HepG2 (cell line): ENCODE results near the gene CFI. TPM values are rescaled to one million over a fixed set of nuclear protein-coding genes. Genes with fewer than 3 reads are reported as not detected.

Source experiments
- CAMTA2 ChIP-seq: sonication (generic); formaldehyde crosslinking; IDR thresholded peaks from 2 replicates; pipeline ENCODE4 v1.4.0; 2020; ENCODE audit warnings: mild to moderate bottlenecking, missing genetic modification reagents, borderline replicate concordance
- MZF1 ChIP-seq: sonication (generic); formaldehyde crosslinking; IDR thresholded peaks from 2 replicates; pipeline ENCODE4 v1.8.1; 2023; ENCODE audit warnings: mild to moderate bottlenecking, missing genetic modification reagents, borderline replicate concordance
- NFE2L1 ChIP-seq: sonication (generic); formaldehyde crosslinking; IDR thresholded peaks from 2 replicates; pipeline ENCODE4 v1.4.0; 2020; ENCODE audit warnings: missing genetic modification reagents, mild to moderate bottlenecking, borderline replicate concordance
- SOX13 ChIP-seq, 3 experiments: fragments of 450-650 bp in 1 of 3; sonication (generic) in 1 of 3; formaldehyde crosslinking in 1 of 3; IDR thresholded peaks in 2 of 3; conservative IDR thresholded peaks in 1 of 3; 2 replicates each; pipeline versions ENCODE4 v1.5.0 to v1.6.1; 2016 to 2020; ENCODE audit warnings: antibody characterized with exemption in 1 of 3, mild to moderate bottlenecking in 1 of 3, missing compliant biosample characterization in 1 of 3, missing genetic modification reagents in 1 of 3, moderate library complexity in 1 of 3
- ZNF776 ChIP-seq: sonication (generic); formaldehyde crosslinking; IDR thresholded peaks from 2 replicates; pipeline ENCODE4 v1.4.0; 2020; ENCODE audit warnings: mild to moderate bottlenecking, missing genetic modification reagents
- polyA plus RNA-seq, 8 experiments: library from polyadenylated mRNA; depleted of rRNA in 3 of 8; stranded (reverse) in 7 of 8; unstranded in 1 of 8; fragments of >200 nt; fragmentation: Illumina TruSeq in 4 of 8; extraction: Trizol in 4 of 8; gene quantifications; 2 replicates each; pipeline versions ENCODE4 v1.2.1 to v1.2.3, GENCODE V29; 2011 to 2016; ENCODE audit warnings: low read depth in 4 of 8, missing spikeins in 1 of 8, mixed read lengths in 1 of 8; ENCODE audit not compliant: insufficient read depth in 1 of 8
- total RNA-seq, 5 experiments: library from RNA; depleted of rRNA; stranded (reverse); fragments of >200 nt; fragmentation: Illumina TruSeq; extraction: Trizol; gene quantifications; 2 replicates each; pipeline ENCODE4 v1.2.3, GENCODE V29; 2016; ENCODE audit warnings: low read depth in 1 of 5
- TF ChIP-seq, protein P1 (sequence below): sonication (generic); formaldehyde crosslinking; IDR thresholded peaks from 2 replicates; pipeline ENCODE4 v1.9.0; 2021; ENCODE audit warnings: missing genetic modification reagents, borderline replicate concordance
- TF ChIP-seq, protein P2 (sequence below): sonication (generic); formaldehyde crosslinking; conservative IDR thresholded peaks from 2 replicates; pipeline ENCODE4 v1.4.0; 2020; ENCODE audit warnings: mild to moderate bottlenecking, missing genetic modification reagents, moderate library complexity

Gene CFI
- total and polyA plus RNA-seq, 2 of the 13 experiments (the other 11 are each of a cell fraction or from before 2014, with no cell fraction given), result 284 to 337 TPM

DNA sequence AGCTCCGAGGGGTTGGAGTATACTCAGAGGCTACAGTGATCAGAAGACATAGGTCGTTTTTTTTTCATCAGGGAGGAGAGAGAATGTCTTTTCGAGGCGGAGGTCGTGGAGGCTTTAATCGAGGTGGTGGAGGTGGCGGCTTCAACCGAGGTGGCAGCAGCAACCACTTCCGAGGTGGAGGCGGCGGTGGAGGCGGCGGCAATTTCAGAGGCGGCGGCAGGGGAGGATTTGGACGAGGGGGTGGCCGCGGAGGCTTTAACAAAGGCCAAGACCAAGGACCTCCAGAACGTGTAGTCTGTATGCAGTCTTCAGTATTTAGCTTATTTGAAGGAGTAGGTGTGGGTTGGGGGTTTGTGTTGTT, 14.3 kb upstream of the CFI start (continued):
- TF ChIP-seq, protein P1, sequence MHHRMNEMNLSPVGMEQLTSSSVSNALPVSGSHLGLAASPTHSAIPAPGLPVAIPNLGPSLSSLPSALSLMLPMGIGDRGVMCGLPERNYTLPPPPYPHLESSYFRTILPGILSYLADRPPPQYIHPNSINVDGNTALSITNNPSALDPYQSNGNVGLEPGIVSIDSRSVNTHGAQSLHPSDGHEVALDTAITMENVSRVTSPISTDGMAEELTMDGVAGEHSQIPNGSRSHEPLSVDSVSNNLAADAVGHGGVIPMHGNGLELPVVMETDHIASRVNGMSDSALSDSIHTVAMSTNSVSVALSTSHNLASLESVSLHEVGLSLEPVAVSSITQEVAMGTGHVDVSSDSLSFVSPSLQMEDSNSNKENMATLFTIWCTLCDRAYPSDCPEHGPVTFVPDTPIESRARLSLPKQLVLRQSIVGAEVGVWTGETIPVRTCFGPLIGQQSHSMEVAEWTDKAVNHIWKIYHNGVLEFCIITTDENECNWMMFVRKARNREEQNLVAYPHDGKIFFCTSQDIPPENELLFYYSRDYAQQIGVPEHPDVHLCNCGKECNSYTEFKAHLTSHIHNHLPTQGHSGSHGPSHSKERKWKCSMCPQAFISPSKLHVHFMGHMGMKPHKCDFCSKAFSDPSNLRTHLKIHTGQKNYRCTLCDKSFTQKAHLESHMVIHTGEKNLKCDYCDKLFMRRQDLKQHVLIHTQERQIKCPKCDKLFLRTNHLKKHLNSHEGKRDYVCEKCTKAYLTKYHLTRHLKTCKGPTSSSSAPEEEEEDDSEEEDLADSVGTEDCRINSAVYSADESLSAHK (CRISPR knock-in tag), result no peak
- TF ChIP-seq, protein P2, sequence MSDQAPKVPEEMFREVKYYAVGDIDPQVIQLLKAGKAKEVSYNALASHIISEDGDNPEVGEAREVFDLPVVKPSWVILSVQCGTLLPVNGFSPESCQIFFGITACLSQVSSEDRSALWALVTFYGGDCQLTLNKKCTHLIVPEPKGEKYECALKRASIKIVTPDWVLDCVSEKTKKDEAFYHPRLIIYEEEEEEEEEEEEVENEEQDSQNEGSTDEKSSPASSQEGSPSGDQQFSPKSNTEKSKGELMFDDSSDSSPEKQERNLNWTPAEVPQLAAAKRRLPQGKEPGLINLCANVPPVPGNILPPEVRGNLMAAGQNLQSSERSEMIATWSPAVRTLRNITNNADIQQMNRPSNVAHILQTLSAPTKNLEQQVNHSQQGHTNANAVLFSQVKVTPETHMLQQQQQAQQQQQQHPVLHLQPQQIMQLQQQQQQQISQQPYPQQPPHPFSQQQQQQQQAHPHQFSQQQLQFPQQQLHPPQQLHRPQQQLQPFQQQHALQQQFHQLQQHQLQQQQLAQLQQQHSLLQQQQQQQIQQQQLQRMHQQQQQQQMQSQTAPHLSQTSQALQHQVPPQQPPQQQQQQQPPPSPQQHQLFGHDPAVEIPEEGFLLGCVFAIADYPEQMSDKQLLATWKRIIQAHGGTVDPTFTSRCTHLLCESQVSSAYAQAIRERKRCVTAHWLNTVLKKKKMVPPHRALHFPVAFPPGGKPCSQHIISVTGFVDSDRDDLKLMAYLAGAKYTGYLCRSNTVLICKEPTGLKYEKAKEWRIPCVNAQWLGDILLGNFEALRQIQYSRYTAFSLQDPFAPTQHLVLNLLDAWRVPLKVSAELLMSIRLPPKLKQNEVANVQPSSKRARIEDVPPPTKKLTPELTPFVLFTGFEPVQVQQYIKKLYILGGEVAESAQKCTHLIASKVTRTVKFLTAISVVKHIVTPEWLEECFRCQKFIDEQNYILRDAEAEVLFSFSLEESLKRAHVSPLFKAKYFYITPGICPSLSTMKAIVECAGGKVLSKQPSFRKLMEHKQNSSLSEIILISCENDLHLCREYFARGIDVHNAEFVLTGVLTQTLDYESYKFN (CRISPR knock-in tag), result no peak
- TF ChIP-seq NFE2L1 (CRISPR knock-in tag) (no peak), SOX13 (IDR thresholded peaks at IDR 0.05) (no peak), SOX13 (CRISPR knock-in tag; conservative IDR thresholded peaks at IDR 0.05 in 1 of 2, IDR thresholded peaks at IDR 0.05 in 1 of 2) (no peak), CAMTA2 (no peak), ZNF776 (CRISPR knock-in tag) (0 out of 2 replicates have a peak, but pooled peaks have one; percentile 57), MZF1 (CRISPR knock-in tag) (no peak)
